ENCODE data around the gene ZKSCAN5.

GRCh38 chr7:99485094-99485493 is 19.4 kb upstream of the ZKSCAN5 start:
- TF ChIP-seq CTCF (IDR thresholded peaks at IDR 0.05): no peak
- TF ChIP-seq EP300 (IDR thresholded peaks at IDR 0.05; ENCODE audit: low read depth): no peak
- TF ChIP-seq POLR2A (IDR thresholded peaks at IDR 0.05): no peak
- TF ChIP-seq POLR2AphosphoS5 (IDR thresholded peaks at IDR 0.05): no peak

Data from transverse colon (tissue), 4 donors.